ENCODE results near the gene SMIM3.

- TF ChIP-seq, protein P1, sequence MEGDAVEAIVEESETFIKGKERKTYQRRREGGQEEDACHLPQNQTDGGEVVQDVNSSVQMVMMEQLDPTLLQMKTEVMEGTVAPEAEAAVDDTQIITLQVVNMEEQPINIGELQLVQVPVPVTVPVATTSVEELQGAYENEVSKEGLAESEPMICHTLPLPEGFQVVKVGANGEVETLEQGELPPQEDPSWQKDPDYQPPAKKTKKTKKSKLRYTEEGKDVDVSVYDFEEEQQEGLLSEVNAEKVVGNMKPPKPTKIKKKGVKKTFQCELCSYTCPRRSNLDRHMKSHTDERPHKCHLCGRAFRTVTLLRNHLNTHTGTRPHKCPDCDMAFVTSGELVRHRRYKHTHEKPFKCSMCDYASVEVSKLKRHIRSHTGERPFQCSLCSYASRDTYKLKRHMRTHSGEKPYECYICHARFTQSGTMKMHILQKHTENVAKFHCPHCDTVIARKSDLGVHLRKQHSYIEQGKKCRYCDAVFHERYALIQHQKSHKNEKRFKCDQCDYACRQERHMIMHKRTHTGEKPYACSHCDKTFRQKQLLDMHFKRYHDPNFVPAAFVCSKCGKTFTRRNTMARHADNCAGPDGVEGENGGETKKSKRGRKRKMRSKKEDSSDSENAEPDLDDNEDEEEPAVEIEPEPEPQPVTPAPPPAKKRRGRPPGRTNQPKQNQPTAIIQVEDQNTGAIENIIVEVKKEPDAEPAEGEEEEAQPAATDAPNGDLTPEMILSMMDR (IDR thresholded peaks at IDR 0.05; ENCODE audit: poor library complexity): no peak
- TF ChIP-seq EZH2 (IDR thresholded peaks at IDR 0.05; ENCODE audit: borderline replicate concordance): no peak
Measured at GRCh38 chr5:150779397-150780186, 1.0 kb downstream of the SMIM3 start.

All from hepatocyte (in vitro differentiated cells).